Ascending aorta (tissue), 2 donors: Measurements from ENCODE around the gene TMEM220. TPM values are rescaled to one million over a fixed set of nuclear protein-coding genes. Genes with fewer than 3 reads are reported as not detected.
"Not testable (repeated sequence)": the region's sequence is repeated elsewhere in the genome, so short reads cannot be mapped to it uniquely, and the experiment has no call there.

ENCODE experiments used
- DNase-seq, 2 donors: peaks; one replicate each; pipeline ENCODE4 v3.0.0-alpha.2; 2019; ENCODE audit warnings: low spot score in 2 of 2
- H3K27ac ChIP-seq, 2 donors: fragments of 200-600 bp; sonication (generic); one replicate each; pipeline ENCODE4 v1.5.1; 2016 to 2017; ENCODE audit warnings: mild to moderate bottlenecking in 1 of 2
- H3K27me3 ChIP-seq: fragments of 200-600 bp; sonication (generic); one replicate; pipeline ENCODE4 v1.5.1; 2017
- H3K36me3 ChIP-seq, 2 donors: fragments of 200-600 bp; sonication (generic); one replicate each; pipeline ENCODE4 v1.5.1; 2016
- H3K4me1 ChIP-seq, 2 donors: fragments of 200-600 bp; sonication (generic); one replicate each; pipeline ENCODE4 v1.5.1; 2016 to 2017; ENCODE audit warnings: mild to moderate bottlenecking in 1 of 2
- H3K4me3 ChIP-seq, 2 donors: fragments of 200-600 bp; sonication (generic); one replicate each; pipeline ENCODE4 v1.5.1; 2016 to 2017; ENCODE audit warnings: mild to moderate bottlenecking in 1 of 2
- H3K9me3 ChIP-seq, 2 donors: fragments of 200-600 bp; sonication (generic); one replicate each; pipeline ENCODE4 v1.5.1; 2016
- intact Hi-C: fragments of 100-400 bp; cut with DNase I; formaldehyde crosslinking; loops from one replicate; pipeline ENCODE4 v1.15.1; 2023
- total RNA-seq: library from RNA; depleted of rRNA; stranded (reverse); fragments of >200 nt; gene quantifications from one replicate; pipeline ENCODE4 v1.1.0, GENCODE V29; 2016
- TF ChIP-seq, protein P1 (sequence below), 3 experiments: fragments of 200-600 bp in 2 of 3; fragments of 450-650 bp in 1 of 3; sonication (generic) in 2 of 3; IDR thresholded peaks; one replicate each; pipeline ENCODE4 v1.5.1; 2016 to 2019; ENCODE audit warnings: antibody characterized with exemption in 3 of 3, mild to moderate bottlenecking in 1 of 3, moderate library complexity in 1 of 3

Gene TMEM220
- total RNA-seq, 1 donor from 2014 or later = 0.53 TPM

DNA sequence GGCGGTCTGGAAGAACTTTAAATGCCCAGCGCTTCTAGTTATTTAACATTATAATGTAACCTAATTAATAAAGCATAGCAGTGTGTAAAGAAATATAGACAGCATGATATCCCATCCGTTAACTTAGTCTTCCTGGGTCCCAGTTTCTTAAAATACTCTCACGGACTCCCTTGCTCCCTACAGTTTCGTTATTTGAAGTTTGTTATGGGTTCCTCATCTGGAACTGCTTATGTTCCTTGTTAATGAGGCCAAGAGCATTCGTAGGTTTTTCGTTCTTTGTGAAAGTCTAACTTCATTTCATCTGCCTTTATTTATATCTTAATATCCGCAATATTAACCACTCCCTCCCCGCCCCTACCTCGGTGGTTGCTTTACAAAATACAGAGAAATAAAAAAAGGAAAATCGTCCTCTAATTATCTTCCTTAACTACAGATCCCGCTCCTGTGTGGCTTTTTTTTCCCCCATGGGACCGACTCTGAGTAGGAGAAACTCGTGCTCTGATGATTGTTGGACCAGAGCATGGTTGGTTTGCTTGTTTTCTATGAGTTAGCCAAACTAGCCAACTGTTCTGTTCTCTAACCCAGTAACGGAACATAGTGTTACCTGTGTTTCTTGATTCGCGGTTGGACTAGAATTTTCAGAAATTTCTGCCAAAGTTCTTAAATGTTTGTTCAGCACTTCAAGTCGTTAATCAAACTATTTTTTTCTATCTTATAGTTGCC lies 31.6 kb downstream of the TMEM220 start:
- TF ChIP-seq, protein P1, sequence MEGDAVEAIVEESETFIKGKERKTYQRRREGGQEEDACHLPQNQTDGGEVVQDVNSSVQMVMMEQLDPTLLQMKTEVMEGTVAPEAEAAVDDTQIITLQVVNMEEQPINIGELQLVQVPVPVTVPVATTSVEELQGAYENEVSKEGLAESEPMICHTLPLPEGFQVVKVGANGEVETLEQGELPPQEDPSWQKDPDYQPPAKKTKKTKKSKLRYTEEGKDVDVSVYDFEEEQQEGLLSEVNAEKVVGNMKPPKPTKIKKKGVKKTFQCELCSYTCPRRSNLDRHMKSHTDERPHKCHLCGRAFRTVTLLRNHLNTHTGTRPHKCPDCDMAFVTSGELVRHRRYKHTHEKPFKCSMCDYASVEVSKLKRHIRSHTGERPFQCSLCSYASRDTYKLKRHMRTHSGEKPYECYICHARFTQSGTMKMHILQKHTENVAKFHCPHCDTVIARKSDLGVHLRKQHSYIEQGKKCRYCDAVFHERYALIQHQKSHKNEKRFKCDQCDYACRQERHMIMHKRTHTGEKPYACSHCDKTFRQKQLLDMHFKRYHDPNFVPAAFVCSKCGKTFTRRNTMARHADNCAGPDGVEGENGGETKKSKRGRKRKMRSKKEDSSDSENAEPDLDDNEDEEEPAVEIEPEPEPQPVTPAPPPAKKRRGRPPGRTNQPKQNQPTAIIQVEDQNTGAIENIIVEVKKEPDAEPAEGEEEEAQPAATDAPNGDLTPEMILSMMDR (IDR thresholded peaks at IDR 0.05) = no peak

DNA sequence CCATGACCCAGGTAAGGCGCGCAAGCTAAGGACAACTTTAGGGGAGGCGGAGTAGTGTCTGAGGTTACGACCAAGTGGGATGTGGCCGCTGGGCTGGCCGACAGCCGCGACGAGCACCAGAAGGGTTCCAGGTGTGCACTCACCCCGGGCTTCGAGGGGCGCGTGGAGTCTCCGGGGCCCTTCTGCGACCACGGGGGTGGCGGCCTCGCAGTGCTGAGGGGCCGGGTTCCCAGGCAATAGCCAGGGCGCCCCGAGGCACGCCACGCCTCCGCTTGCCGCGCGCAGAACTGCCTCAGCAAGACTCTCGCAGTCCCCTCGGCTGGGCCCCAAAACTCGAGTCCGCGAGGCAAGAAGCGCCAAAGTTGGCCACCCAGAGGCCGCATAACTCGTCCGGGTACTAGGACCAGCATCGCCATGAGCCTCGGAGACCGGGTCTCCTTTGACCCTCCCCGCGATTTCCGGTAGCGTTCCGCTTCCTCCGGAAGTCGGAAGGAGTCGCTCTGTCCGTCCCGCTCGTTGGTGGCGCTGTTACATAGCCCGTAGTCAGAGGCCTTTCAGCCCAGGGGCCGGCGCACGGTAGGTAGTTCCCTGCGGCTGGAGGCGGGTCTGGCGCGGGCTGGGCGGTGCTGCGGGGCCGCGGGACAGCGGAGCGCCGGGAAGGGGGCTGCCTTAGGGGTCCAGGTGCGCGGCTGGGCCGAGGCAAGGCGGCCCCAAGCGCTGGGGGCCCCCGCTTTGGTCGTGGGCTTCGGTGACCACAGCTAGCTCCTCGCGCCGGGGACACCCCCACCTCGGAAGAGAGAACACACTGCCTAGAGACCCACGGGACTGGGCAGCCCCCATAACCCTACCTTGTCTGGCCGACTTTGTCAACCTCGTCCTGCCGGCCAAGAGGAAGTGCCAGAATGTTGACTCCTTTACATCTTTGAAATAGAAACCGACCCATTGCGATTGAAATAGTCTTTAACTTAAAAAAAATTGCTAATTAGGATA lies 32.4 kb downstream of the TMEM220 start, which contains the start of the genes ADPRM and SCO1:
TSS of gene ADPRM (plus strand) at position 503 of the 990 bp plus-strand sequence. CDS start 7,333 bp downstream, outside the sequence.
TSS of gene SCO1 (minus strand) at position 442 of the 990 bp plus-strand sequence. CDS start at position 416, 26 bp downstream.
- intact Hi-C loops = loop anchor here (2.0 to 5.0 kb wide), 3 partner anchors 15 to 50 kb away; no protein-coding TSS in a partner anchor
- Histone ChIP-seq H3K4me3 (peak within 1 kb of the TSS; percentile 99 to 100), H3K9me3 (no peaks in the 10 kb centered on the region), H3K27ac (peak within 1 kb of the TSS; percentile 94 to 97), H3K4me1 (peaks cover 5 to 18% of the 10 kb centered on the region in 2 donors), H3K36me3 (peaks cover 19 to 21% of the 10 kb centered on the region in 2 donors), H3K27me3 (no peaks in the 10 kb centered on the region)
- TF ChIP-seq, protein P1 (IDR thresholded peaks at IDR 0.05) = peak in 2 of 3 experiments; percentile 35 to 46
- DNase-seq = peak; percentile 79 to 97

More for the DNA sequence above, 31.6 kb downstream of the TMEM220 start:
- Histone ChIP-seq H3K4me1 (peaks cover 5 to 18% of the 10 kb centered on the region in 2 donors), H3K36me3 (peaks cover 11 to 13% of the 10 kb centered on the region in 2 donors), H3K27ac (peak overlapping the region; percentile 94 to 97), H3K9me3 (no peaks in the 10 kb centered on the region), H3K4me3 (peak overlapping the region; percentile 99 to 100), H3K27me3 (no peaks in the 10 kb centered on the region)
- intact Hi-C loops = loop anchor here (5.0 kb wide), 1 partner anchor 51 kb away; no protein-coding TSS in a partner anchor
- no peak for DNase-seq

DNA sequence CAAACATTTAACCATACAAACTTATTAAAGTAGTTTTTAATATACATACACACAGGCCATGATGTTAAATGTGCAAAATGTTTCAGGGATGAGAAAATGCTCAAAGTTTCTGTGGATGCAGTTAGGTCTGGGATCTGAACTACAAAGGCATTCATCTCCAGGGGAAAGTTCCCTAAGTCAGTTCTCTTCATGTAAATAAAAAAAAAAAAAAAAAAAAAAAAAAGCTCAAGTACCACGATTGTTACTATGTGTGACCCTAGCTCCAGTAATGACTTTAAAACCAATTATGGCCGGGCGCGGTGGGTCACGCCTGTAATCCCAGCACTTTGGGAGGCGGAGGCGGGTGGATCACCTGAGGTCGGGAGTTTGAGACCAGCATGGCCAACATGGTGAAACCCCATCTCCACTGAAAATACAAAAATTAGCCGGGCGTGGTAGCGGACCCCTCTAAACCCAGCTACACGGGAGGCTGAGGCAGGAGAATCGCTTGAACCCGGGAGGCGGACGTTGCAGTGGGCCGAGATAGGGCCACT lies 33.9 kb downstream of the TMEM220 start:
- not testable (repeated sequence) for H3K9me3 ChIP-seq, H3K27me3 ChIP-seq, DNase-seq, H3K27ac ChIP-seq
- peak overlapping the region; percentile 99 to 100 for H3K4me3 ChIP-seq
- intact Hi-C loops = loop anchor here (2.0 to 5.0 kb wide), 3 partner anchors 13 to 49 kb away; no protein-coding TSS in a partner anchor
- peaks cover 28 to 36% of the 10 kb centered on the region in 2 donors for H3K36me3 ChIP-seq
- peaks cover 5 to 18% of the 10 kb centered on the region in 2 donors for H3K4me1 ChIP-seq

DNA sequence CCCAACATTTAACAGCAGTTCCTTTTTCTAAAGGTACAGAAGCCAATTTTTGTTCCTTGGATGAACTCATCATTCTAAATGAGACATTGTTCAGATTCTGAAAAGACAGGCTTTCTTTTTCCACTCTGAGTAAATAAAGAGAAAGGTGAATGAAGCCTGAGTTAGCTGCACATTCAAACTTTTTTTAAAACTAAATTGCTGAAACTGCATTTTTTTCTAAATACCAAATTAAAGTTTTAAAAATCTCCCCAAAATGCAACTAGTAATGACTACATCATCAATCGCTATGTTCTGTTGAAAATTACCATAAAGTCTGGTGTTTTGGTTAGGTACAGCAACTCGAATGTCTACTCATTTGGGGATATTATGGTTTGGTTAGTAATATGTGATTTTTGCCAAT lies 42.3 kb downstream of the TMEM220 start:
- Histone ChIP-seq H3K9me3 (no peaks in the 10 kb centered on the region), H3K27me3 (no peaks in the 10 kb centered on the region), H3K27ac (no peak overlapping the region), H3K4me3 (no peak overlapping the region), H3K36me3 (peaks cover 27 to 49% of the 10 kb centered on the region in 2 donors), H3K4me1 (peaks cover 0 to 2% of the 10 kb centered on the region in 2 donors)
- intact Hi-C loops = no loop called here
- no peak for DNase-seq
- TF ChIP-seq, protein P1 (IDR thresholded peaks at IDR 0.05) = no peak

DNA sequence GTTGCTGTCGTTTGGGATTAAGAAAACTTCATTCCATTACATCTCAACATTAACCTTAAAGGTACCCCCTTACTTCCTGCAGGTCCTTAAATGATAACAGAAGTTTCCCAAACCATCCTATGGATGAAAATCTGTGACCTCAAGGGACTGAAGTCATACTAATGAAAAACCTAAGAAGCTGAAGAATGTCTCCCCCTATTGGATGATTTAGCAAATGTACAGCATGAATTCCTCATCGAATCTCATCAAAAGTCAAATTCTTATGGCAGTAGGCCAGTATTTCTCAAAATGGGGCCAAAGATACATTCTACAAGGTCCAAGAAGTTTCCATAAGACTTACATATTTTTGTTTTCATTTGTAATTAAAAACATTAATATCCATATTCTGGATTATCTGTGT lies 46.0 kb downstream of the TMEM220 start:
- Histone ChIP-seq H3K27me3 (no peaks in the 10 kb centered on the region), H3K4me1 (peaks cover 8 to 10% of the 10 kb centered on the region in 2 donors), H3K4me3 (no peak overlapping the region), H3K27ac (peak overlapping the region in 1 of 2 donors; percentile 19), H3K9me3 (no peaks in the 10 kb centered on the region), H3K36me3 (peaks cover 27 to 43% of the 10 kb centered on the region in 2 donors)
- TF ChIP-seq, protein P1 (IDR thresholded peaks at IDR 0.05) = peak in 2 of 3 experiments; percentile 31 to 37
- intact Hi-C loops = loop anchor here (2.0 kb wide), 2 partner anchors 13 to 37 kb away; partner anchors contain the start of genes ADPRM and SCO1
- DNase-seq = no peak
